Measurements from ENCODE around the gene LRRC4B. TPM values are rescaled to one million over a fixed set of nuclear protein-coding genes. Genes with fewer than 3 reads are reported as not detected.
"Not testable (repeated sequence)": the region's sequence is repeated elsewhere in the genome, so short reads cannot be mapped to it uniquely, and the experiment has no call there.

LRRC4B gene, protein sequence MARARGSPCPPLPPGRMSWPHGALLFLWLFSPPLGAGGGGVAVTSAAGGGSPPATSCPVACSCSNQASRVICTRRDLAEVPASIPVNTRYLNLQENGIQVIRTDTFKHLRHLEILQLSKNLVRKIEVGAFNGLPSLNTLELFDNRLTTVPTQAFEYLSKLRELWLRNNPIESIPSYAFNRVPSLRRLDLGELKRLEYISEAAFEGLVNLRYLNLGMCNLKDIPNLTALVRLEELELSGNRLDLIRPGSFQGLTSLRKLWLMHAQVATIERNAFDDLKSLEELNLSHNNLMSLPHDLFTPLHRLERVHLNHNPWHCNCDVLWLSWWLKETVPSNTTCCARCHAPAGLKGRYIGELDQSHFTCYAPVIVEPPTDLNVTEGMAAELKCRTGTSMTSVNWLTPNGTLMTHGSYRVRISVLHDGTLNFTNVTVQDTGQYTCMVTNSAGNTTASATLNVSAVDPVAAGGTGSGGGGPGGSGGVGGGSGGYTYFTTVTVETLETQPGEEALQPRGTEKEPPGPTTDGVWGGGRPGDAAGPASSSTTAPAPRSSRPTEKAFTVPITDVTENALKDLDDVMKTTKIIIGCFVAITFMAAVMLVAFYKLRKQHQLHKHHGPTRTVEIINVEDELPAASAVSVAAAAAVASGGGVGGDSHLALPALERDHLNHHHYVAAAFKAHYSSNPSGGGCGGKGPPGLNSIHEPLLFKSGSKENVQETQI
- total RNA-seq = 0.13 TPM in 1 of 2 replicates, not detected in the other

DNA sequence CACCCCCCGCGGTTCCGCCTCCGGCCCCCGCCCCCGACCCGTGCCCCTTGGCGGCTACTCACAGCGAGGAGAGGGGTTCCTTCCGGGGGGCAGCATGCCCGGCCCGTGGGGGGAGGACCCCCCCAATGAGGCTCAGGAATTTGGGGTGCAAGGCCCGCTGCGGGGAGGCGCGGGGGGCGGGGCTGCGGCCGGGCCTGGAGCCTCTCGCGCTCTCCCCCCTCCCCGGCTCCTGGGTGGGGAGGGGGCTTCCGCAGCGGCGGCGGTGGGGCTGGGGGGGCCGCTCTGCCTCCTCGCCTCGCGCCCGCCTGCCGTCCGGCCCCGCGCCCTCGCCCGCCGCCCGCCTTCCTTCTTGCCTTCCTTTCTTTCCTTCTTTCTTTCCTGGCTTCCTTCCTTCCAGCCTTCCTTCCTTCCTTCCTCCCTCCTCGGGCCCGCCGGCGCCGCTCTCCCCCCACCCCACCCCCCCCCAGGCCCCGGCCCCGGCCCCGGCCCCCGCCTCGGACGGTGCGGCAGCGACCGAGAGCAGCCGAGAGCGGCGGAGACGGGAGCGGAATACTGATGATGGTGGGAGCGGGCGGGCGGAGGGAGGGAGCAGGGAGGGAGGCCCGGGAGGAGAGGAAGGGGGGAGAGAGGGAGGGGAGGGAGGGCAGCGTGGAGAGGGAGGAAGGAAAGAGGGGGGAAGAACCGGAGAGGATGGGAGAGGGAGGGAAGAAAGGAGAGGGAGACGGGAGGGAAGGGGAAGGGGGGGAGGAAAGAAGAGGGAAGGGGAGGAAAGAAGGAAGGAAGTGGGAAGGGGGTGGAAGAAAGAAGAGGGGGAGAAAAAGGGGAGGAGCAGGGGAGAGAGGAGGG is at the start of gene LRRC4B:
TSS of gene LRRC4B (minus strand) at position 554 of the 846 bp plus-strand sequence. CDS start 19,597 bp downstream, outside the sequence.
- DNase-seq (ENCODE audit: low read depth in 2 of 2) = no peak

DNA sequence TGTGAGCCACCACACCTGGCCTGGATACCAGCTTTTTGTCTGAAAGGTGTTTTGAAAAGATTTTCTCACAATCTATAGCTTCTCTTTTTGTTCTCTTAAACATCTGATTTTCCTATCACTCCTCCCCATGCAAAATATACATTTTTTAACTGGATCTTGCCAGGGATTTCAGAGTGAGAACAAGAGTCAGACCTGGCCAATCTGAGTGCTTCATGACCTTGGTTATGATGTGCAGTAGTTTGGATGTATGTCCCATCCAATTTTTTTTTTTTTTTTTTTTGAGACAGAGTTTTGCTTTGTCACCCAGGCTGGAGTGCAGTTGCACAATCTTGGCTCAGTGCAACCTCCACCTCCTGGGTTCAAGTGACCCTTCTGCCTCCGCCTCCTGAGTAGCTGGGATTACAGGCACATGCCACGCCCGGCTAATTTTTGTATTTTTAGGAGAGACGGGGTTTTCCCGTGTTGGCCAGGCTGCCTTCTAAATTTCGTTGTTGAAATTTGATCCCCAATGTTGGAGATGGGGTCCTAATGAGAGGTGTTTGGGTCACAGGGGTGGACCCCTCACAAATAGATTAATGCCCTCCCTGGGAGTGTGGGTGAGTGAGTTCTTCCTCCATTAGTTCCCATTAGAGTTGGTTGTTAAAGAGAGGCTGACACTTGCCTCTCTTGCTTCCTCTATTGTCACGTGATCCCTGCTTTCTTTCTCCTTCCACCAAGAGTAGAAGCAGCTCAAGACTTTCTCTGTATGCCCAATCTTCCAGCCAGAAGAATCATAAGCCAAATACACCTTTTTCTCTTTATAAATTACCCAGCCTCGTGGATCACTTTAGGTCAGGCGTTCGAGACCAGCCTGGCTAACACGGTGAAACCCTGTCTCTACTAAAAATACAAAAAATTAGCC is 44.5 kb upstream of the LRRC4B start:
- DNase-seq (ENCODE audit: low read depth in 2 of 2) = not testable (repeated sequence)

DNA sequence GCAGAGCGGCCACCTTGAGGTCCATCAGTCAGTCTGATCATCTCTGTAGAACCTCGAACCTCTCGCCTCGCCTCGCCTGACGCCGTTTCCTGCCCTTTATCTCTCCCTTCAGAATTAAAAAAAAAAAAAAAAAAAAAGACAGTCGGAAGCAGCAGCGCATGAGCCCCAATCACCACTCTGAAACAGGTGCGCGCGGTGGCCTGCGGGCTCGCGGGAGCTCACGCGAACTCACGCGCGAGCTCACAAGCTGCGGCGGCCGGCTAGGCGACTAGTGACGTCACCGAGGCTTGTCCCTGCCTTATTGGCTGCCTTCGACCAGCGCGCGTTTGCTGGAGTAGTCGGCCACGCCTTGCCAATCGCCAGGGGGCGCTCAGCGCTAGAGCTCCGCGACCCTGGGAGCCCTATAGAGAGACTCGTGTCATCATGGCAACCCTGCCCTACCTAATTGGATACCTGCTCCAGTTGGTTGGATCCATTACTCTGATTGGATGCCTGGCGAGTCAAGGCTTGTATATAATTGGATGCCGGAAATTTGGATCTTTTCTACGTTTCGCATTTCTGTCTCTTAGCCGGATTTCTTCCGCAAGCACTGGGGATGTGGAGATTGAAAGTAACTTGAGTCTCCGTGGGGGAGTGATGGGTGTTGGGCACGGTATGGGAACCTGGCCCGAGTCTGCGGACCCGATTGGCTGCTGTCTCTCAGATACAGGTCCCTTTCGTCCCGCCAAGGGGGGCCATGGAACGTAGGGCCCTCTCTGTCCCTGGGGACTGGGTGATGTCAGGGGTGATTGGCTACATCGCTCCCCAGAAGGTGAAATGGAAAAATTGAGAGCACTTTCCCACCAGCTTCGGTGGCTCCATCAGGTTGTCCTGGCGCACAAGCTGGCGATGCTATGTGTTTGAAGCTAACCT is 39.9 kb upstream of the LRRC4B start:
- peak; percentile 73 to 92 for DNase-seq (ENCODE audit: low read depth in 2 of 2)

DNA sequence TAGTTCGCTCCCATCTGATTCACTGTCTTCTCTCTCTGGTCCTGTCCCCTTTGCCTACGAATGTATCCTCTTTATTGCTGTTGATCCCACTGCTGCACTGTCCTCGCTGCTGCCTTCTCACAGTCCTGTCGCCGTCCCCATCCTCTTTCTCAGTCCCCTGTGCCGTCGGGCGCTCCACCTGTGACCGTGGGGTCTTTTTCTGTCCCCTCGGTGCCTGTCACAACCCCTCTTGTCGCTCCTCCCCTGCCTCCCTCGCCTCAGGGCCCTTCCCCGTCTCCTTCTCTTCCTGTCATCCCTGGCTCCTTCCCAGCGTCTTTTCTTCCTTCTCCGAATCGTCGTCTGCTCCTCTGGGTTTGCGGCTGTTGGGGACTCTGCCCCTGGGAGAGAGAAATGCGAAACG is 39.2 kb upstream of the LRRC4B start:
- DNase-seq (ENCODE audit: low read depth in 2 of 2) = no peak

DNA sequence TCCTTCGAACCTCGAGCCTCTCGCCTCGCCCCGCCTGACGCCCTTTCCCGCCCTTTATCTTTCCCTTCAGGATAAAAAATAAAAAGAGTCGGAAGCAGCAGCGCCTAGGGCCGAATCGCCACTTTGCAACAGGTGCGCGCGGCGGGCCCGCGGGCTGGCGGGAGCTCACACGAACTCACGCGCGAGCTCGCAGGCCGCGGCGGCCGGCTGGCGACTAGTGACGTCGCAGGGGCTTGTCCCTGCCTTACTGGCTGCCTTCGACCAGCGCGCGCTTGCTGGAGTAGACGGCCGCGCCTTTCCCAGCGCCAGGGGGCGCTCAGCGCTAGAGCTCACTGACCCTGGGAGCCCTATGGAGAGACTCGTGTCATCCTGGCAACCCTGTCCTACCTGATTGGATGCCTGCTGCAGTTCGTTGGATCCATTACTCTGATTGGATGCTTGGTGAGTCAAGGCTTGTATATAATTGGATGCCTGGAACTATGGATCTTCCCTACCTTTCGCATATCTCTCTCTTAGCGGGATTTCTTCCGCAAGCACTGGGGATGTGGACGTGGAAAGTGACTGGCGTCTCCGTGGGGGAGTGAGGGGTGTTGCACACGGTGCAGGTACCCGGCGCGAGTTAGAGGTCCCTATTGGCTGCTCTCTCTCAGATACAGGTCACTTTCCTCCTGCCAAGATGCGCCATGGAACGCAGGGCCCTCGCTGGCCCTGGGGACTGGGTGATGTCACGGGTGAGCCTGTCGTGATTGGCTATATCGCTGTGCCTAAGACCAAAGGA is 38.0 kb upstream of the LRRC4B start:
- DNase-seq (ENCODE audit: low read depth in 2 of 2) = peak in 1 of 2 donors; percentile 9

DNA sequence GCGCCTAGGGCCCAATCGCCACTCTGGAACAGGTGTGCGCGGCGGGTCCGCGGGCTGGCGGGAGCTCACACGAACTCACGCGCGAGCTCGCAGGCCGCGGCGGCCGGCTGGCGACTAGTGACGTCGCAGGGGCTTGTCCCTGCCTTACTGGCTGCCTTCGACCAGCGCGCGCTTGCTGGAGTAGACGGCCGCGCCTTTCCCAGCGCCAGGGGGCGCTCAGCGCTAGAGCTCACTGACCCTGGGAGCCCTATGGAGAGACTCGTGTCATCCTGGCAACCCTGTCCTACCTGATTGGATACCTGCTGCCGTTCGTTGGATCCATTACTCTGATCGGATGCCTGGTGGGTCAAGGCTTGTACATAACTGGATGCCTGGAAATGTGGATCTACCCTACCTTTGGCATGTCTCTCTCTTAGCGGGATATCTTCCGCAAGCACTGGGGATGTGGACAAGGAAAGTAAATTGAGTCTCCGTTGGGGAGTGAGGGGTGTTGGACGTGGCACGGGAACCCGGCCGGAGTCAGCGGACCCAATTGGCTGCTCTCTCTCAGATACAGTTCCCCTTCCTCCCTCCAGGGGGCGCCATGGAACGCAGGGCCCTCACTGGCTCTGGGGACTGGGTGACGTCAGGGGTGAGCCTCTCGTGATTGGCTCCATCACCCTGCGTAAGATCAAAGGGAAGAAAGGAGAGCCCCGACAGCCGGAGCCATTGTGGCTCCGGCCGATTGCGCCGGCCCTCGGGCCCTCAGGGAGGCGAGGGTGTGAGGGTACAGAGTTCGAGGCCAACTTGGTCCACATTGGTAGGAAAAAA is 36.2 kb upstream of the LRRC4B start:
- not testable (repeated sequence) for DNase-seq (ENCODE audit: low read depth in 2 of 2)

DNA sequence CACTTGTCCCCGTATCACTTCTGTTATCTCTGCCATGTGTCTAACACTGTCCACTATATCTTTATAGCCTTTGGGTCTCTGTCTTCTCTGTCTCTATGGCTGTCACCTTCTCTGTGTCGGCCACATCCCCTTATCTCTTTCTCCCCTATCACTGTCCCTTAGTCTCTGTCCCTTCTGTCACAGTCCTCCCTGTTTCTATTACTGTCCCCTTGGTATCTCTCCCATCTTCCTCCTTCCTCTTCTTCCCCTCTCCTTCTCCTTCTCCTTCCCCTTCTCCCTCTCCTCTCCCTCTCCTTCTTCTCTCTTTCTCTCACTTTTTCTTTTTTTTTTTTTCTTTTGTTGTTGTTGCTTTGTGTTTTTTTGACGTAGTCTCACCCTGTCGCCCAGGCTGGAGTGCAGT is 34.7 kb upstream of the LRRC4B start:
- DNase-seq (ENCODE audit: low read depth in 2 of 2) = no peak

DNA sequence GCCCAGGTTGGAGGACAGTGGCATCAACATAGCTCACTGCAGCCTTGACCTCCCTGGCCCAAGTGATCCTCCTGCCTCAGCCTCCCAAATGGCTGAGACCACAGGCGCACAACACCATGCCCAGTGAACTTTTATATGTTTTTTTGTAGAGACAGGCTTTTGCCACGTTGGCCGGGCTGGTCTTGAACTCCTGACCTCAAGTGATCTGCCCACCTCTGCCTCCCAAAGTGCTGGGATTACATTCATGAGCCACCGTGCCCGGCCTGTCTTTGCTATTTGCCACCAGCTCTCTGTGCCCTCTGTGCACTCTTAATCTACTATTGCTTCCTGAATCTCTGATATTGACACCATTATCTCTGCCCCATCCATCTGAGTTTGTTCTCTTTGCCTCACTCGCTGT is 34.3 kb upstream of the LRRC4B start:
- DNase-seq (ENCODE audit: low read depth in 2 of 2) = no peak

DNA sequence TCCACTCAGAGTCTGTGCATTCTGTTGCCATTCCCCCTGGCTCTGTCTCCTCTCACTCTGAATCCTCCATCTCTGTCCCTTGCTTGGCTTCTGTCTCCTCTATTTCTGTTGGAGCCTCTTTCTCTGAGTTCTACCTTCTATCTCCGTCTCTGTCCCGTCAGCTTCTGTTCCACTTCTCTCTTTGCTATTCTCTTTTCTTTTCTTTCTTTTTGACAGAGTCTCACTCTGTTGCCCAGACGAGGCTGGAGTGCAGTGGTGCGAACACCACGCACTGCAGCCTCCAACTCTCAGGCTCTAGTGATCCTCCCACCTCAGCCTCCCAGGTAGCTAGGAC is 33.8 kb upstream of the LRRC4B start:
- DNase-seq (ENCODE audit: low read depth in 2 of 2) = no peak

DNA sequence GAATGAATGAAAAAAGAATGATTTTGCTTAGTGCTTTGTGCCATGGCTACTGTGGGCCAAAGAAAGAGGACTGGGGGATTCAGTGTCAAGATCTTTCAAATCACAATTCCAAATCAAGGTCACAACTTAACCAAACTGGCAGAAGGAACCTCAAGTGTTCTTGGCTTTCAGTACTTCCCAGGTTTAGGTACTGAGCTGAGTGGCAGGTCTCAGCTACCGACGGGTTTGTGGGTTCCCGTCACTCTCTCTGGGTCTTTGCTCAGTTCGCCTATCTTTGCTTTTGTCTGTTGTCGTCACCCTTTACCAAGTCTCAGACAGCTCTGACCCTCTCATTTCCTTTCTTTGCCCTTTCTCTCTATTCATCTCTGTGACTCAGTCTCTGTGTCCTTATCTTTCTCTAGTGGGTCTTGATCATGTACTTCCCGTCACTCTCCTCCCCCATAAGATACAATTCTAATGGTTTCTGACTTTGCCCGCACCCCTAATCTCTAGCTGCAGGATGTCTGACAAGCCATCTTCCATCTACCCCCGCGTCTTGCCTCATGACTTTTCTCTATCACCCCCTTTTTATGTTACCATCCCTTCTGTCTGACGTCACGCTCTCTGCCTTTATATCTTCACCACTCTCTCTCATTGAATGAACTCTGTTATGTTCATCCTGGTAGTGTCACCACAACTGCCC is 33.3 kb upstream of the LRRC4B start:
- DNase-seq (ENCODE audit: low read depth in 2 of 2) = peak in 1 of 2 donors; percentile 25

DNA sequence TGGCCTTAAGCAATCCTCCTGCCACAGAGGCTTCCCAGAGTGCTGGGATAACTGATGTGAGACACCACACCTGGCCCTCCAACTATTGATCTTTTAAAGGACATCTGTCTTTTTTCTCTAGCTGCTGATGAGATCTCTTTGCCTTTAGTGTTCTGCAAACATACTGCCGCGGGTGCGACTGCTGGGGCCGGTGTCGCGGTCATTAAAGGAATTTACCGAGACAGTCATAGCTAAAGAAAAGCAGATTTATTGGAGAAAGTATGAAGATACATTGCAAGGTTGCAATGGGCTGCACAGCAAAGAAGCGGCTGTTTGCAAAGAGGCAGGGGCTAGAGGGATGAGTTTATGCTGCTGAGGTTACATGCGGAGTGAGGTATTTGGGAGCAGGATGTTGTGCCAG is 31.2 kb upstream of the LRRC4B start:
- DNase-seq (ENCODE audit: low read depth in 2 of 2) = no peak

DNA sequence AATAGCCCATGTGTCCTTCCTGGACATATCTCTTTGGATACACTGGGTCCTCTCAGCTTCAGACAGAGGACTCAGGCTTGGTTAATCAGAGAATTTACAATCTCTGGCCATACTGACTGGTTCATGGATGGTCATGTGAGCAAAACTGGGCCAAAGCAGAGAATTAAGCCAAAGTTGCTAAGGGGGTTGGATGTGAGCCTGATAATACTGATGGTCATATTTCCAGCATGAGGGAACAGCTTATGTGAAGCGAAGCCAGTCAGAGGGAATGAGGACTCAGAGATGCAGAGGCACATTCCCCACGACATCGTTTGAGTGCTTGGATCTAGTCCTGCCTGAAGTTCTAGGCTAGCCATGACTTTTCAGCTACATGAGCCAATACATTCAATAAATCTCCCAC is 22.0 kb upstream of the LRRC4B start:
- no peak for DNase-seq (ENCODE audit: low read depth in 2 of 2)

DNA sequence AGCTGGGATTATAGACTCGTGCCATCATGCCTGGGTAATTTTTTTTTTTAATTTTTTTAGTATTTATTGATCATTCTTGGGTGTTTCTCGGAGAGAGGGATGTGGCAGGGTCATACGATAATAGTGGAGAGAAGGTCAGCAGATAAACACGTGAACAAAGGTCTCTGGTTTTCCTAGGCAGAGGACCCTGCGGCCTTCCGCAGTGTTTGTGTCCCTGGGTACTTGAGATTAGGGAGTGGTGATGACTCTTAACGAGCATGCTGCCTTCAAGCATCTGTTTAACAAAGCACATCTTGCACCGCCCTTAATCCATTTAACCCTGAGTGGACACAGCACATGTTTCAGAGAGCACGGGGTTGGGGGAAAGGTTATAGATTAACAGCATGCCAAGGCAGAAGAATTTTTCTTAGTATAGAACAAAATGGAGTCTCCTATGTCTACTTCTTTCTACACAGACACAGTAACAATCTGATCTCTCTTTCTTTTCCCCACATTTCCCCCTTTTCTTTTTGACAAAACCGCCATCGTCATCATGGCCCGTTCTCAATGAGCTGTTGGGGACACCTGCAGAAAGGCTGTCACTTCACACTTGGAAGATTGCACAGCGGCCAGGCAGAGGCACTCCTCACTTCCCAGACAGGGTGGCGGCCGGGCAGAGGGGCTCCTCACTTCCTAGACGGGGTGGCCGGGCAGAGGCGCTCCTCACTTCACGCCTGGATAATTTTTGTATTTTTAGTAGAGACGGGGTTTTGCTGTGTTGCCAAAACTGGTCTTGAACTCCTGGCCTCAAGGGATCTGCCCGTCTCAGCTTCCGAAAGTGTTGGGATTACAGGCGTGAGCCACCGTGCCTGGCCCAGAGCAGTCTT is 13.8 kb upstream of the LRRC4B start:
- not testable (repeated sequence) for DNase-seq (ENCODE audit: low read depth in 2 of 2)

DNA sequence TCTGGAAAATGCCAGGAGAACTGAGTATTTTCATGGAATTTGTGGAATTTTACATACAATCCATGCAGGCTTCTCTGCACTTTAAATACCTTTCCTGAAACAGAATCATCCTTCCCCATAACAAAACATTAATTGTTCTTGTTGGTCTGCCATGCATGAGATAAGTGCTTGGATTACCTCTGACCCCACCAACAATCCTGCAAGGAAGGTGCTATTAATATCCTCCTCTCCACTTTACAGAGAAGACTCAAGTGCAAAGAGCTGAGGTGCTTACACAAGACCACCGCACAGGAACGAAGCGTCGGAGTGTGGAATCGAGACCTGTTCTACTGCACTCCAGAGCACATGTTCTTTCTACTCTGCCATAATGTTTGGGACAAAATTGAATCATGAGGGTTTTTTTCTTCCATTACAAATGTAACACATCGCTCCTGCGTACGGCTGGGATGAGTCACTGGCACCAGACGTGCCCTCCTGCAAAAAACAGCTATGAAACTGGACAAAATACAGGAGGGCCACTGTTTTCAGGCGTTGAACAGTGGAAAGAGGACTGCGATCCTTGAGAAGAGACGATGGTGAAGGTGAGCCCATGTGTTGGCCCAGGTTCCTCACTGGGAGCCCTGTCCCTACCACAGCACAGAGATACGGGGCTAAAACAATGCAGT is 12.9 kb upstream of the LRRC4B start:
- DNase-seq (ENCODE audit: low read depth in 2 of 2) = no peak

DNA sequence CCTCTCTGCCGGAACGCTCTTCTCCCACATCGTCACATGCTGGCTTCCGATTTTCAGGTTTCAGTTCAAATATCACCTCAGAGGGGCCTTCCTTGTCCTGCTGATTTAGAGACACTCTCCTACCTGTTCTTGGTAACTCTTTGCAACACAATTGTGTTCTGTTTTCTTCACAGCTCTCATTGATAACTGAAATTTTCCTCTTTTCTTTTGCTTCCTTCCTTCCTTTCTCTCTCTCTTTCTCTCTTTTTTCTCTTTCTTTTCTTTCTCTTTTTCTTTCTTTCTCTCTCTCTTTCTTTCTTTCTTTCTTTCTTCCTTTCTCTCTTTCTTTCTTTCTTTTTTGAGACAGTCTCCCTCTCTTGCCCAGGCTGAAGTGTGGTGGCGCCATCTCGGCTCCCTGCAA is 12.0 kb upstream of the LRRC4B start:
- DNase-seq (ENCODE audit: low read depth in 2 of 2) = no peak

DNA sequence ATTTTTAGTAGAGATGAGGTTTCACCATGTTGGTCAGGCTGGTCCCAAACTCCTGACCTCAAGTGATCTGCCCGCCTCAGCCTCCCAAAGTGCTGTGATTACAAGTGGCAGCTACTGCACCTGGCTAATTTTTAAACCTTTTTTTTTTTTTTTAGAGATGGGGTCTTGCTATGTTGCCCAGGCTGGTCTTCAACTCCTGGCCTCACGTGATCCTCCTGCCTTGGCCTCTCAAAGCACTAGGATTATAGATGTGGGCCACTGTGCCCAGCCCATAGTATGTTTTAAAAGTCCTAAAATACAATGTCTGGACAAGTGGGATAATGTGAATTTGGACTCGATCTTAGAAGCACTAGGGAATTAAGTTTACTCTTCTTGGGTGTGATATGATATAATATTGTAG is 8.5 kb upstream of the LRRC4B start:
- DNase-seq (ENCODE audit: low read depth in 2 of 2) = not testable (repeated sequence)
